SK-N-SH treated with all-trans-retinoic acid at 6 μM for 48 hours (cell line): Measurements from ENCODE around the gene HHIPL1.

ENCODE experiments used
- ISL1 ChIP-seq: fragments of 250-450 bp; sonication (Bioruptor Pico); IDR thresholded peaks from 2 replicates; pipeline ENCODE4 v2.1.2; 2022; ENCODE audit warnings: mild to moderate bottlenecking, moderate library complexity
- RARB ChIP-seq: fragments of 250-450 bp; sonication (Bioruptor Pico); IDR thresholded peaks from 2 replicates; pipeline ENCODE4 v1.8.0; 2021; ENCODE audit warnings: mild to moderate bottlenecking, moderate library complexity
- ZFP3 ChIP-seq: fragments of 250-450 bp; sonication (Bioruptor Pico); IDR thresholded peaks from 2 replicates; pipeline ENCODE4 v1.5.0; 2020; ENCODE audit warnings: mild to moderate bottlenecking, moderate library complexity
- ZNF70 ChIP-seq: fragments of 450-650 bp; formaldehyde crosslinking; IDR thresholded peaks from 2 replicates; pipeline ENCODE4 v1.5.0; 2020; ENCODE audit warnings: mild to moderate bottlenecking, moderate library complexity
- TF ChIP-seq, protein P1 (sequence below): fragments of 250-450 bp; sonication (Bioruptor Pico); IDR thresholded peaks from 2 replicates; pipeline ENCODE4 v1.8.0; 2020; ENCODE audit warnings: mild to moderate bottlenecking, moderate library complexity, borderline replicate concordance

GRCh38 chr14:99722741-99723140 lies 77.8 kb downstream of the HHIPL1 start:
- TF ChIP-seq RARB: no peak
- no peak for TF ChIP-seq ISL1 (CRISPR knock-in tag)
- TF ChIP-seq ZFP3: no peak
- TF ChIP-seq, protein P1, sequence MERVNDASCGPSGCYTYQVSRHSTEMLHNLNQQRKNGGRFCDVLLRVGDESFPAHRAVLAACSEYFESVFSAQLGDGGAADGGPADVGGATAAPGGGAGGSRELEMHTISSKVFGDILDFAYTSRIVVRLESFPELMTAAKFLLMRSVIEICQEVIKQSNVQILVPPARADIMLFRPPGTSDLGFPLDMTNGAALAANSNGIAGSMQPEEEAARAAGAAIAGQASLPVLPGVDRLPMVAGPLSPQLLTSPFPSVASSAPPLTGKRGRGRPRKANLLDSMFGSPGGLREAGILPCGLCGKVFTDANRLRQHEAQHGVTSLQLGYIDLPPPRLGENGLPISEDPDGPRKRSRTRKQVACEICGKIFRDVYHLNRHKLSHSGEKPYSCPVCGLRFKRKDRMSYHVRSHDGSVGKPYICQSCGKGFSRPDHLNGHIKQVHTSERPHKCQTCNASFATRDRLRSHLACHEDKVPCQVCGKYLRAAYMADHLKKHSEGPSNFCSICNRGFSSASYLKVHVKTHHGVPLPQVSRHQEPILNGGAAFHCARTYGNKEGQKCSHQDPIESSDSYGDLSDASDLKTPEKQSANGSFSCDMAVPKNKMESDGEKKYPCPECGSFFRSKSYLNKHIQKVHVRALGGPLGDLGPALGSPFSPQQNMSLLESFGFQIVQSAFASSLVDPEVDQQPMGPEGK (CRISPR knock-in tag): no peak
- no peak for TF ChIP-seq ZNF70 (CRISPR knock-in tag)
